ENCODE measurements around the gene GRAP2. TPM values are rescaled to one million over a fixed set of nuclear protein-coding genes. Genes with fewer than 3 reads are reported as not detected.

The GRAP2 gene
- total and polyA plus RNA-seq, 9 of the 15 experiments (the other 6 are each of a cell fraction or from before 2014, with no cell fraction given), result 4.8 to 88.7 (median 60.4) TPM

GRCh38 chr22:39999144-39999757 lies 98.4 kb downstream of the GRAP2 start (continued):
- no peak for TF ChIP-seq ZBTB34 (CRISPR knock-in tag; IDR thresholded peaks at IDR 0.05)
- TF ChIP-seq MECOM (CRISPR knock-in tag; IDR thresholded peaks at IDR 0.05), result 0 out of 2 replicates have a peak, but pooled peaks have one; percentile 7
- TF ChIP-seq ZNF184 (CRISPR knock-in tag; IDR thresholded peaks at IDR 0.05), result no peak
- TF ChIP-seq KDM5B (IDR thresholded peaks at IDR 0.05; ENCODE audit: insufficient replicate concordance, low read depth, low read length), result no peak
- TF ChIP-seq MTF1 (CRISPR knock-in tag; IDR thresholded peaks at IDR 0.05; ENCODE audit: borderline replicate concordance), result no peak
- peak; percentile 64 for TF ChIP-seq STAT5A (IDR thresholded peaks at IDR 0.05; ENCODE audit: borderline replicate concordance, low read length)
- no peak for TF ChIP-seq OTX1 (CRISPR knock-in tag; IDR thresholded peaks at IDR 0.05)
- TF ChIP-seq DIDO1 (tag; IDR thresholded peaks at IDR 0.05; ENCODE audit: low read depth), result no peak
- TF ChIP-seq CREB3L1 (IDR thresholded peaks at IDR 0.05; ENCODE audit: borderline replicate concordance, low read depth), result 0 out of 2 replicates have a peak, but pooled peaks have one; percentile 28
- no peak for TF ChIP-seq HDAC8 (tag; IDR thresholded peaks at IDR 0.05)
- no peak for TF ChIP-seq MXD1 (CRISPR knock-in tag; IDR thresholded peaks at IDR 0.05; ENCODE audit: borderline replicate concordance, poor library complexity, severe bottlenecking)
- no peak for TF ChIP-seq ZBTB40 (IDR thresholded peaks at IDR 0.05)
- TF ChIP-seq ZBTB40 (CRISPR knock-in tag; IDR thresholded peaks at IDR 0.05), result no peak
- no peak for TF ChIP-seq MAX (CRISPR knock-in tag; IDR thresholded peaks at IDR 0.05)
- TF ChIP-seq LCOR (CRISPR knock-in tag; IDR thresholded peaks at IDR 0.05), result peak; percentile 78

All from K562 (cell line).